Measurements from ENCODE around the gene POM121C.
"Not testable (repeated sequence)": the region's sequence is repeated elsewhere in the genome, so short reads cannot be mapped to it uniquely, and the experiment has no call there.

DNA sequence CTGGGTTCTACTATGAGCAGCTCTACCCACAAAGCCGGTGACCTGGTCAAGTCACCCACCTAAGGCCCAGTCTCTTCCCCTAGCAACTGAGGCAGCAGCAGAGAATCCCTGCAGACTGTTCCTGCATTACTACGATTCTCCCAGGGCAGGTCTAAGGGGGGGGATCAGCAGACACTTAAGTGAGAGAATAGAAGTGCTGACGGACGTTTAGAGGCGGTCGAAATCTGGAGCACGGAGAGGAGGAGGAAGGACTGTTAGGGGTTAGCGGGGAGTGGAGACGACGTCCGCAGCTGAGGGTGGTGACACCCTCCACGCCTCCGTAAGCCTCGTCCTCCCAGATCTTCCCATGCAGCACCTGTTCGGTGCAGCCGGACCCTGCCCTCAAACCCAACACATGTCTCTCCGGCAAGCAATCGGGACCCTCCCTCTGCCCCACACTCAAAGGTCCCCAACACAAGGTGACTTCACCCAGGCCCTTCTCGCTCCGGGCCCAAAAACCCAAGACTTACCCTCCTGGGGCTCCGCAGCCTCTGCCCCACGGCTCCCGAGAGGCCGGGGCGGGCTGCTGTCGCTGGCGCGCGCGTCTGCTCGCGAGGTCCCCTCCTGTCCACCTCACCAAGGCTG lies 632 bp downstream of the POM121C start:
- TF ChIP-seq, protein P1, sequence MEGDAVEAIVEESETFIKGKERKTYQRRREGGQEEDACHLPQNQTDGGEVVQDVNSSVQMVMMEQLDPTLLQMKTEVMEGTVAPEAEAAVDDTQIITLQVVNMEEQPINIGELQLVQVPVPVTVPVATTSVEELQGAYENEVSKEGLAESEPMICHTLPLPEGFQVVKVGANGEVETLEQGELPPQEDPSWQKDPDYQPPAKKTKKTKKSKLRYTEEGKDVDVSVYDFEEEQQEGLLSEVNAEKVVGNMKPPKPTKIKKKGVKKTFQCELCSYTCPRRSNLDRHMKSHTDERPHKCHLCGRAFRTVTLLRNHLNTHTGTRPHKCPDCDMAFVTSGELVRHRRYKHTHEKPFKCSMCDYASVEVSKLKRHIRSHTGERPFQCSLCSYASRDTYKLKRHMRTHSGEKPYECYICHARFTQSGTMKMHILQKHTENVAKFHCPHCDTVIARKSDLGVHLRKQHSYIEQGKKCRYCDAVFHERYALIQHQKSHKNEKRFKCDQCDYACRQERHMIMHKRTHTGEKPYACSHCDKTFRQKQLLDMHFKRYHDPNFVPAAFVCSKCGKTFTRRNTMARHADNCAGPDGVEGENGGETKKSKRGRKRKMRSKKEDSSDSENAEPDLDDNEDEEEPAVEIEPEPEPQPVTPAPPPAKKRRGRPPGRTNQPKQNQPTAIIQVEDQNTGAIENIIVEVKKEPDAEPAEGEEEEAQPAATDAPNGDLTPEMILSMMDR (IDR thresholded peaks at IDR 0.05): not testable (repeated sequence)
- not testable (repeated sequence) for TF ChIP-seq POLR2A (IDR thresholded peaks at IDR 0.05)

Measured in testis (tissue), 2 donors.